Activated naive CD8-positive, alpha-beta T cell treated with anti-CD3 and anti-CD28 coated beads, Interleukin-2, amount 10 ng/mL, durations not matched to agents 7 days and 5 days (primary cell): ENCODE measurements around the gene GID8. TPM values are rescaled to one million over a fixed set of nuclear protein-coding genes. Genes with fewer than 3 reads are reported as not detected.

Experiments
- ATAC-seq: fragments of 150-1000 bp; cut with Tn5 transposase; one replicate; pipeline ENCODE4 v1.10.0; 2021; ENCODE audit warnings: low read depth, moderate library complexity
- POLR2A ChIA-PET: fragments of 350-600 bp; sonication (Branson Sonifier 250); formaldehyde crosslinking; loops from one replicate; lab custom pipeline; 2021; ENCODE audit warnings: antibody characterized with exemption; lab: Charles Lee
- DNase-seq: peaks from one replicate; pipeline ENCODE4 v3.0.0; 2021
- H3K27ac Mint-ChIP-seq: one replicate; pipeline ENCODE4 v1.8.0; 2022; ENCODE audit warnings: mild to moderate bottlenecking, mixed read lengths
- H3K27me3 Mint-ChIP-seq: one replicate; pipeline ENCODE4 v1.8.0; 2022; ENCODE audit warnings: mild to moderate bottlenecking, moderate library complexity, mixed read lengths
- H3K36me3 Mint-ChIP-seq: one replicate; pipeline ENCODE4 v1.8.0; 2021; ENCODE audit warnings: mild to moderate bottlenecking, mixed read lengths
- H3K4me1 Mint-ChIP-seq: one replicate; pipeline ENCODE4 v1.8.0; 2021; ENCODE audit warnings: mixed read lengths
- H3K4me3 Mint-ChIP-seq: one replicate; pipeline ENCODE4 v1.8.0; 2022; ENCODE audit warnings: mild to moderate bottlenecking, moderate library complexity, mixed read lengths
- H3K9me3 Mint-ChIP-seq: one replicate; pipeline ENCODE4 v1.8.0; 2021; ENCODE audit warnings: mixed read lengths
- total RNA-seq, 2 experiments: library from RNA; stranded (reverse); gene quantifications; one replicate each; pipeline ENCODE4 v1.2.3, GENCODE V29; 2021

Gene GID8
- total RNA-seq, 2 experiments from 2014 or later: 42.1 to 43.0 TPM

DNA sequence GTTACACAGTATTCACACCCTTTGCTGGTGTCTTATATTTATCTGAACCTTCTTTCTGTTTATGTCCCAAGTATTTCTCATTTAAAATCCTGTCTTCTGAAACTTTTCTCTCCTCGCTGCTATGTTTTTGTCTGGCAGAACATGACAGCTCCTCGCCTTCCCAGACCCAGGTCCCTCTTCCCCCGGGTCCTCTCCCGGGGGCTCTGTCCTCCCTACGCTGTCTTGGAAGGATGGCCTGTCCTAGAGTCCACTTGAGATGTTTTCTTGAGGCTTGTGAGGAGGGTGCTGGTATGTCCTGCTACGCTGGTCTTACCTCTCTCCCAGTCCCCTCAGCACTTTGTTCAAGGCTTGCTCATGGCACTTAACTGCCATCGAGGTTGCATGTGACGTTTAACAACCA is 6.2 kb downstream of the GID8 start:
- ATAC-seq (no peak), DNase-seq (peak; percentile 6)
- H3K36me3 Mint-ChIP-seq: peaks cover 37% of the 10 kb centered on the region
- no peak overlapping the region for H3K4me3 Mint-ChIP-seq
- peaks cover 1% of the 10 kb centered on the region for H3K9me3 Mint-ChIP-seq
- no peak overlapping the region for H3K27ac Mint-ChIP-seq
- H3K4me1 Mint-ChIP-seq: peaks cover 17% of the 10 kb centered on the region
- POLR2A ChIA-PET: no interaction called here
- H3K27me3 Mint-ChIP-seq: no peaks in the 10 kb centered on the region

DNA sequence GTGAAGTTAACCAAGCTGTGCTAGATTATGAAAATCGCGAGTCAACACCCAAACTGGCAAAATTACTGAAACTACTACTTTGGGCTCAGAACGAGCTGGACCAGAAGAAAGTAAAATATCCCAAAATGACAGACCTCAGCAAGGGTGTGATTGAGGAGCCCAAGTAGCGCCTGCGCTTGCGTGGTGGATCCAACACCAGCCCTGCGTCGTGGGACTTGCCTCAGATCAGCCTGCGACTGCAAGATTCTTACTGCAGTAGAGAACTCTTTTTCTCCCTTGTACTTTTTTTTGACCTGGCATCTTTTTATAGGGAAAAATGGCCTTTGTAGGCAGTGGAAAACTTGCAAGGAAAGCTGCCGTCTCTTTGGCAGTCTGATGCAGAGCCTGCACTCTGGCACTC is 6.8 kb downstream of the GID8 start:
- H3K27ac Mint-ChIP-seq: no peak overlapping the region
- ATAC-seq (no peak), DNase-seq (peak; percentile 7)
- H3K4me1 Mint-ChIP-seq: peaks cover 12% of the 10 kb centered on the region
- H3K36me3 Mint-ChIP-seq: peaks cover 37% of the 10 kb centered on the region
- H3K4me3 Mint-ChIP-seq: no peak overlapping the region
- no peaks in the 10 kb centered on the region for H3K27me3 Mint-ChIP-seq
- POLR2A ChIA-PET: no interaction called here
- peaks cover 1% of the 10 kb centered on the region for H3K9me3 Mint-ChIP-seq

DNA sequence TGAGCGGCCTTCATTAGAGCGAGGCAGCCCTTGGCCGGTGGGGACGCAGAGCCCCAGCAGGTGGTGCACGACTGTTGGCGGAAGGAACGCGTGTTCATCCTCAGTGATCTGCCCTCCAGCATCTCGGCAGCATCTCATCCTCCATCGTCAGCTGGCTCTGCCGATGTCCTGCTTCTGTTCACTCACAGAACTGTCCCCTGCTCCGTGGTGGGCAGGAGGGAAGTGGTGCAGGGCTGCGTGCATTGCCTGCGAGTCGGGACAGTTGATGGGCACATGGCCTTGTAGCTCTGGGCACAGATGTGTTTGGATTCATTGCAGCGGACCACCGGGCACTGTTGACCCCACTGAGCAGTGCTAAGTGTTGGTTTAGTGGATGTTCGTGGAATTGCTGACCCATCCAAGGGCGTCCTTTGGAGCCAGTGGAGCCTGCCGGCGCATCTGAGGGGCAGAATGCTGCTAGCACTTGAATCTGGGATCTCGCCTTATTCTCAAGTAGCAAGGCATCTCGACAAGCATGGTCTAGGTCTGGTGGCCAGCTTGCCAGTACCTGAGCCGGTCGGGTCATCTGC is 7.9 kb downstream of the GID8 start:
- ATAC-seq (no peak), DNase-seq (peak; percentile 21)
- Mint-ChIP-seq H3K4me3 (no peak overlapping the region), H3K36me3 (peaks cover 46% of the 10 kb centered on the region), H3K4me1 (peaks cover 9% of the 10 kb centered on the region), H3K27ac (no peak overlapping the region), H3K27me3 (no peaks in the 10 kb centered on the region), H3K9me3 (peaks cover 1% of the 10 kb centered on the region)
- POLR2A ChIA-PET: interaction anchor here (0.6 kb wide), 1 partner anchor 38 kb away, joined by 3 read pairs; no protein-coding TSS in a partner anchor

DNA sequence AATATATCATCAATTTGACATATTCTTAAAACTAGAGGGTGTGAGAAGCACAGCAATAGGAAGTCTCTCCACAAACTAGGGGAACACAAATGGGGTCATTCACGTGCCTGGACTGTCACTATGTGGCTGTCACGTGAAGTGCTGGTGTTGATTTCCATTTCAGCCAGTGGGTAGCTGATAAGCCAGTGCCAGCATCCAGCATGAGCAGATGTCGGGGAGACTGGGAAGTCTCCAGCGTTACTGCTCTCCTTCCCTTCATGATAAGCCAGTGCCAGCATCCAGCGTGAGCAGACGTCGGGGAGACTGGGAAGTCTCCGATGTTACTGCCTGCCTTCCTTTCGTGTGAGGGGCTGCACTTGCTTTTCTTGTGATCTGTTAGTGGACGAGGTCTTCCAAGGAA is 9.0 kb downstream of the GID8 start:
- DNase-seq: peak; percentile 5
- Mint-ChIP-seq H3K9me3 (peaks cover 1% of the 10 kb centered on the region), H3K4me3 (no peak overlapping the region)

DNA sequence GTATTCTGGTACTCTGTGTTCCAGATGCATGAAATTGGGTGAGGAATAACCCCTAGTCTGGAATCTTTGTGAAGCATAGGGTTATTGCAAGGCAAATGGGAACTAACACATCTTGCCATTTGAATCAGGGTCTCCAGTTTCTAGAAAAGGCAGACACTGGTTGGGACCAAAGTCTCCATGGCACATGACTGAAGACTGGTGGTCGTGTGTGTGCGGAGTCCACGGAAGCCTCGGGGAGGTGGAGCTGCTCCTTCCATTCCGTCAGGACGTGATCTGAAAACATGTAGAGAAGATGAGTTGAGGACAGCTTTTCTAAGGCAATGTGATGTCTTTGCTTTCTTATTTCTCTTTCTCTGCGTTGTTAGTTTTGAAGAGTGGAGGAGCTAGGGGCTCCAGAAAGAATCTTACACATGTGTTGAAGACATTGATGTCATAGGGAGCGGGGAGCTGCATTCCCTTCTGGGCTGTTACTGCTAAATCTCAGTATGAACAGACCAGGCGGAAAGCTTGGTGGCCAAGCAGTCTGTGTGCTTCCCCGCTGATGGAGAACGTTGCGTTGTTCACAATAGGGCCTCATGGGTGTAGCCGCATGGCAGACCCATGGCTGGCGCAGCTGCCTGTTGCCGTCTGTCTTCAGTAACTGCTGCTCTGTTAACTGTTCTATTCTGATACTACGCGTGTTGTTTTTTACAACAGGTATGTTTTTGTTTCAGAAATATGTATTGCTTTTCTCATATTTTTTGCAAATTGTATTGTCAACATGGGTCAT is 9.8 kb downstream of the GID8 start:
- POLR2A ChIA-PET: interaction anchor here (3.9 kb wide), 1 partner anchor 10 kb away, joined by 16 read pairs; the partner anchor contains the start of gene GID8
- H3K4me3 Mint-ChIP-seq: no peak overlapping the region
- ATAC-seq (no peak), DNase-seq (peak; percentile 10)
- peaks cover 47% of the 10 kb centered on the region for H3K36me3 Mint-ChIP-seq
- H3K9me3 Mint-ChIP-seq: peaks cover 1% of the 10 kb centered on the region
- H3K27ac Mint-ChIP-seq: no peak overlapping the region
- peaks cover 8% of the 10 kb centered on the region for H3K4me1 Mint-ChIP-seq
- H3K27me3 Mint-ChIP-seq: no peaks in the 10 kb centered on the region

More for the DNA sequence above, 9.0 kb downstream of the GID8 start:
- Mint-ChIP-seq H3K27ac (no peak overlapping the region), H3K27me3 (no peaks in the 10 kb centered on the region), H3K4me1 (peaks cover 7% of the 10 kb centered on the region), H3K36me3 (peaks cover 47% of the 10 kb centered on the region)
- POLR2A ChIA-PET: interaction anchor here (3.9 kb wide), 1 partner anchor 9 kb away, joined by 16 read pairs; the partner anchor contains the start of gene GID8
- no peak for ATAC-seq

DNA sequence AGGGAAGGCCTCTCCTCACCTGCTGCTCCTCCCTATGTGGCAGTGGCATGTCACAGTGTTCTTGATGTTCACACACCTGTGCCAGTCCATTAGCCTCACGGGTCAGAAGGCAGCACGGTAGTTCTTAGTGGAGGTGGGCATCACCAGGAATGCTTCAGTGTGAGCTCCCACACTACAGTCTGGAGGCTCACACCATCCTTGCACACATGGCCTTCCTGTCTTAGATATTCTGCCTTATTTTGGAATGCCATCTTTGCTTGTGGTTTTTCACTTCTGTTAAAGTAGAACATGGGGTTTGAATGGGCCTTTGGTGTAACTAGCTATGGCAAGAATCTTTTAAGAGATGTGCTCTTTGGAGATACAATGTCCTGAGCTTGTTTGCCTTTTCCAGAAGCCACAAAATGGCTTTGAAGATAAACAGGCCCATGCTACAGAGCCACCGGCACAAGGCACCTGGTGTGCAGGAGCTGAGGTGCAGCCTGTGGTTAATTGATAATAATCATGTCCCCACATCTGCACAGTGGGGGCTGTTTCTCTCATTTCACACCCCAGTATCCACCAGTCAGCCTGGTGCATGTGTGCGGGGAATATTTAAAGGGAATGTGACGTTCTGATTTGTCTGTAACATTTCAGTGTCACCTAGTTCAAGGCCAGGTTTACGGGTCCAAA is 11.3 kb downstream of the GID8 start:
- peaks cover 1% of the 10 kb centered on the region for H3K9me3 Mint-ChIP-seq
- DNase-seq (no peak), ATAC-seq (no peak)
- POLR2A ChIA-PET: interaction anchor here (3.9 kb wide), 1 partner anchor 12 kb away, joined by 16 read pairs; the partner anchor contains the start of gene GID8
- peaks cover 10% of the 10 kb centered on the region for H3K4me1 Mint-ChIP-seq
- H3K27me3 Mint-ChIP-seq: no peaks in the 10 kb centered on the region
- no peak overlapping the region for H3K27ac Mint-ChIP-seq
- no peak overlapping the region for H3K4me3 Mint-ChIP-seq
- H3K36me3 Mint-ChIP-seq: peaks cover 43% of the 10 kb centered on the region

DNA sequence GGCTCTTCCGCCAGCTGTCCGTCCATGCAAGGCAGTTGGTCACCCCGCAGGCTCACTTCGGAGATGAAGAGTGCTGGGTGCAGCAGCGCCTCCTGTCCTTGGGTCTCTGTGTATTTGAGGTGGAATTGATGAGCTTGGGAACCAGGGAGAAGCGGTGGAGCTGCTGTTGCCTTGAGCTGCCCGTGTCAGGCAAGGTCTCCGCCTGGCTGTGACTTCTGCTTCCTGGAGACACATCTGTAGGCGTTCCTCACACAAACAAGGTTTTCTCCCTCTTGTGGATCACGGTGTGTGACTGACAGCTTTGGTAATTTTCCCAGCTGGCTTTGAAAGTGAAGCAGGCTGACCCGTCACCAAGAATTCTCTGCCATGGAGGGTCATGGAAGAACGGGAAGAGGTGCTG is 12.0 kb downstream of the GID8 start:
- ATAC-seq: no peak
- Mint-ChIP-seq H3K4me1 (peaks cover 16% of the 10 kb centered on the region), H3K36me3 (peaks cover 41% of the 10 kb centered on the region)

DNA sequence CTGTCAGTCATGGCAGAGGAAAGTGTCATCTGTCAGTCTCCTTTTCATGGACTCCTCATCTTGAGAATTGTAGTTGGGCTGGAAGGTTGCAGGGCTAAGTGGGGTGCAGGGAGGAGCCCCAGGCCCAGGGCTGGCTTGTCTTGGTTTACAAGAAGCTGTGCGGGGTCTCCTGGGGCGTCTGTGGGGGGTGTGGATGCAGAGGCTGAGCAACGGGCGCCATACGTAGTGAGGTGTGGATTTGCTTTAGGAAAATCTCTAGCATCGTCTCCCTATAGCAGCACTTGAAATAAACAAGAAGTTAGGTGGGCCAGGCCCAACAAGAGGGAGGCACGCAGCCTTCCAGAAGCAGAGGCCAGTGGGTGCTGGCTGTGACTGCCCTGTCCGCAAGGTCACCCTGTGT is 12.8 kb downstream of the GID8 start:
- no peak overlapping the region for H3K4me3 Mint-ChIP-seq
- H3K27ac Mint-ChIP-seq: no peak overlapping the region
- ATAC-seq (no peak), DNase-seq (no peak)
- H3K36me3 Mint-ChIP-seq: peaks cover 41% of the 10 kb centered on the region
- H3K4me1 Mint-ChIP-seq: peaks cover 16% of the 10 kb centered on the region
- POLR2A ChIA-PET: interaction anchor here (0.8 to 3.9 kb wide), 2 partner anchors 13 to 32 kb away, joined by 3 to 16 read pairs; partner anchors contain the start of gene GID8
- H3K27me3 Mint-ChIP-seq: no peaks in the 10 kb centered on the region
- peaks cover 1% of the 10 kb centered on the region for H3K9me3 Mint-ChIP-seq

More for the DNA sequence above, 12.0 kb downstream of the GID8 start:
- DNase-seq: no peak
- POLR2A ChIA-PET: interaction anchor here (0.8 to 3.9 kb wide), 2 partner anchors 12 to 31 kb away, joined by 3 to 16 read pairs; partner anchors contain the start of gene GID8
- peak overlapping the region; percentile 63 for H3K27ac Mint-ChIP-seq
- H3K4me3 Mint-ChIP-seq: no peak overlapping the region
- no peaks in the 10 kb centered on the region for H3K27me3 Mint-ChIP-seq
- peaks cover 1% of the 10 kb centered on the region for H3K9me3 Mint-ChIP-seq

DNA sequence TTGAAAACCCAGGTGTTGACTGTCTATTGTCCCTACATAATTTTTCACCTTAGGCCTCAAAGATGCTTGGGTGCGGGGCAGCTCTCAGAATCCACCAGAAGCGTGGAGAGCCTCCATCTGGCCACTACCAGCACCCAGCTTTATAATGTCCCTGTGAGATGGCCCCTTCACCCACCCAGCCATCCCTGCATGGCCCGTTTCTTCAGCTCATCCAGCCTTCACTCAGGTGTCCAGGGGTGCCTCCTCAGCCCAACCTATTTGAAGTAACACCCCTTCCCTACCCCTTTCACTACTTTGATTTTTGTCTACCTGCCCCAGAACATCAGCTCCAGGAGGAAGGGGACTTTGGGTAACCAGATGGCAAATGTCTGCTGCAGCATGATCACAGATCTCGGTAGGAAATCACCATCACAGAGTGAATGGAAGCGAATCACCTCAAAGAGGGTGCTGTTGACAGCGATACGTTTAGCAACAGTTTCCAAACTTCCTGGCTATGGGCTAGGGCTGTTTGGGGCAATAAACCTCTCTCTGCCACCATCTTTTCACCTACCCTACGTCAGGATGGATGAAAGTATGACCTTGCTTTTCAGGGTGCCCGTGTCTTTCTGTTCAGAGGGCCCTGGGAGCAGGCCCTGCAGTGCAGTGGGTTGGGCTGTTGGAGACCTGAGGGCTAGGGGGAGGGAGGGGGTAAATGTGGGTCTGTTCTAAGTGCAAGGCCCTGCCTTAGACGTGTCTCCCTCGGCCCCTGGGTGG is 13.4 kb downstream of the GID8 start:
- no peaks in the 10 kb centered on the region for H3K27me3 Mint-ChIP-seq
- DNase-seq: no peak
- H3K4me1 Mint-ChIP-seq: peaks cover 16% of the 10 kb centered on the region
- peak overlapping the region; percentile 80 for H3K27ac Mint-ChIP-seq
- no peak for ATAC-seq
- POLR2A ChIA-PET: no interaction called here
- H3K4me3 Mint-ChIP-seq: peak overlapping the region; percentile 85
- peaks cover 41% of the 10 kb centered on the region for H3K36me3 Mint-ChIP-seq
- H3K9me3 Mint-ChIP-seq: peaks cover 1% of the 10 kb centered on the region

DNA sequence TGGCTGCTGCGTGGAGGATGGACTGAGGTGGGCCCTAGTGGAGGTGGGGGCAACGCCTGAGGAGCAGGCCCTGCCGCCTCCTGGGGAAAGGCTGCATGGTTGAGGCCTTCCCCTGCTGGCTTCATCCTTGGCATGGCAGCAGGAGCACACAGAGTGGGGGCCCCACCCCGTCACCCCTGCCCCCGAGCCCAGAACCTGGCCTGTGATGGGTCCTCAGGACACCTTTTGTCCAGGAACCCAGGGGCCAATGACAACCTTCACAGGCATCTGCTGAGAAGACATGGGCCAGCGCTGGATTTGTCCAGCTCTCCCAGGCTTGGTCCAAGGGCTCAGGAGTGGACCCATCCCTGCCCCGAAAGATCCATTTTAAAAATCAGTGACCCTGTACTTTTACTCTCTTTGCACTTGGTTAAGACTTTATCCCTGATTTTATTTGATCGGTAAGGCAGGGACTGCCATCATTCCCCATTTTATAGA is 14.0 kb downstream of the GID8 start:
- Mint-ChIP-seq H3K4me1 (peaks cover 14% of the 10 kb centered on the region), H3K27ac (peak overlapping the region; percentile 82), H3K36me3 (peaks cover 38% of the 10 kb centered on the region), H3K27me3 (no peaks in the 10 kb centered on the region), H3K9me3 (peaks cover 1% of the 10 kb centered on the region), H3K4me3 (peak overlapping the region; percentile 85)
- ATAC-seq (no peak), DNase-seq (no peak)
- POLR2A ChIA-PET: no interaction called here

DNA sequence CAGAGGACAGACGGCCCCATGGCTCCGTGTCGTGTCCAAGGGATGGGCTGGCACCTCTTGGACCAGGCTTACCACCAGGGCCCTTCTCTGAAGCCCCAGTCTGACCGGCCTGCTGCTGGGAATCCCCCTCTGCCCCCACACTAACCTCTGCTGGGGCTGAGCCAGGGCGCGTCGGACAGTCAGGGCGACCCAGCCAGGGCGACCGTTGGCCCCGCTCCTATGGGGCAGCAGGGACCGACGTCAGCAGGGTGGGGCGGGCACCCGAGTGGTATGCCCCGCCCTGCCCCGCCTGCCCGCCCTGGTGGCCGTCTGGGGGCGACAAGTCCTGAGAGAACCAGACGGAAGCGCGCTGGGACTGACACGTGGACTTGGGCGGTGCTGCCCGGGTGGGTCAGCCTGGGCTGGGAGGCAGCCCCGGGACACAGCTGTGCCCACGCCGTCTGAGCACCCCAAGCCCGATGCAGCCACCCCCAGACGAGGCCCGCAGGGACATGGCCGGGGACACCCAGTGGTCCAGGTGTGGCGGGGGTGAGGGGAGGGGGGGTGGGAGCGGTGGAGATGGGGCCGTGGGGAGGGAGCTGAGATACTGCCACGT is 14.5 kb downstream of the GID8 start, which contains the start of gene SLC17A9:
SLC17A9 (plus strand) TSS at position 337 of the 595 bp plus-strand sequence; CDS start at position 459, 122 bp downstream.
- Mint-ChIP-seq H3K27me3 (no peaks in the 10 kb centered on the region), H3K4me1 (peaks cover 14% of the 10 kb centered on the region), H3K4me3 (peak within 1 kb of the TSS; percentile 85), H3K27ac (peak within 1 kb of the TSS; percentile 93), H3K9me3 (peaks cover 1% of the 10 kb centered on the region), H3K36me3 (peaks cover 34% of the 10 kb centered on the region)
- POLR2A ChIA-PET: interaction anchor here (2.4 to 3.8 kb wide), 4 partner anchors 15 to 33 kb away, joined by 10 to 34 read pairs (median 26); partner anchors contain the start of genes DIDO1 and GID8
- peak; percentile 77 for DNase-seq
- peak; percentile 18 for ATAC-seq
